Natural killer cell treated with Interleukin-12 subunit alpha and Interleukin-12 subunit beta and Interleukin-15 and Interleukin-18, amount 100 ng/mL, for 72 hours (primary cell): ENCODE measurements around the gene UBC. TPM values are rescaled to one million over a fixed set of nuclear protein-coding genes. Genes with fewer than 3 reads are reported as not detected.
"Not testable (repeated sequence)": the region's sequence is repeated elsewhere in the genome, so short reads cannot be mapped to it uniquely, and the experiment has no call there.

ENCODE experiments used
- ATAC-seq, 2 donors: fragments of 150-1000 bp; cut with Tn5 transposase in 1 of 2; sonication (Bioruptor Pico), chemical (Tn5 transposase) in 1 of 2; 2 replicates each; pipeline ENCODE4 v1.10.0; 2021
- DNase-seq: peaks from one replicate; pipeline ENCODE4 v3.0.0; 2022; ENCODE audit warnings: low spot score
- H3K27ac Mint-ChIP-seq, 2 donors: 1 replicate in 1 of 2; 2 replicates in 1 of 2; pipeline ENCODE4 v1.8.0; 2022; ENCODE audit warnings: mixed read lengths in 2 of 2, mild to moderate bottlenecking in 1 of 2, moderate library complexity in 1 of 2
- H3K27me3 Mint-ChIP-seq, 2 donors: 1 replicate in 1 of 2; 2 replicates in 1 of 2; pipeline ENCODE4 v1.8.0; 2022; ENCODE audit warnings: mixed read lengths in 2 of 2
- H3K36me3 Mint-ChIP-seq: one replicate; pipeline ENCODE4 v1.8.0; 2022; ENCODE audit warnings: mixed read lengths
- H3K4me1 Mint-ChIP-seq, 2 donors: 1 replicate in 1 of 2; 2 replicates in 1 of 2; pipeline ENCODE4 v1.8.0; 2022; ENCODE audit warnings: low read depth in 2 of 2, mixed read lengths in 2 of 2, mild to moderate bottlenecking in 1 of 2
- H3K4me3 Mint-ChIP-seq: one replicate; pipeline ENCODE4 v1.8.0; 2022; ENCODE audit warnings: mixed read lengths
- H3K9me3 Mint-ChIP-seq: 2 replicates; pipeline ENCODE4 v1.8.0; 2022; ENCODE audit warnings: mixed read lengths
- total RNA-seq, 2 donors: library from RNA; stranded (reverse); gene quantifications; one replicate each; pipeline ENCODE4 v1.2.3, GENCODE V29; 2022

UBC gene
- total RNA-seq, 2 donors from 2014 or later, result 691 to 1,324 TPM

- Mint-ChIP-seq H3K27ac (peak overlapping the region; percentile 93 to 98), H3K36me3 (peaks cover 31% of the 10 kb centered on the region), H3K4me3 (peak overlapping the region; percentile 93), H3K27me3 (no peaks in the 10 kb centered on the region), H3K4me1 (peaks cover 70 to 79% of the 10 kb centered on the region in 2 donors), H3K9me3 (no peaks in the 10 kb centered on the region)
- DNase-seq (no peak), ATAC-seq (no peak)
Observed at GRCh38 chr12:124915239-124916236, 1.1 kb upstream of the UBC start.

- Mint-ChIP-seq H3K36me3 (peaks cover 33% of the 10 kb centered on the region), H3K9me3 (no peaks in the 10 kb centered on the region), H3K4me3 (peak overlapping the region; percentile 93), H3K27me3 (no peaks in the 10 kb centered on the region), H3K4me1 (peaks cover 66 to 73% of the 10 kb centered on the region in 2 donors), H3K27ac (peak overlapping the region; percentile 93 to 98)
- peak; percentile 64 to 69 for ATAC-seq
- DNase-seq, result peak; percentile 89
Observed at GRCh38 chr12:124913474-124914391, 717 bp downstream of the UBC start.

GRCh38 chr12:124912529-124913287, 1.7 kb downstream of the UBC start:
- peaks cover 33% of the 10 kb centered on the region for H3K36me3 Mint-ChIP-seq
- peak overlapping the region; percentile 93 to 98 for H3K27ac Mint-ChIP-seq
- not testable (repeated sequence) for H3K9me3 Mint-ChIP-seq, H3K27me3 Mint-ChIP-seq, DNase-seq, ATAC-seq
- peak overlapping the region; percentile 93 for H3K4me3 Mint-ChIP-seq
- peaks cover 60 to 66% of the 10 kb centered on the region in 2 donors for H3K4me1 Mint-ChIP-seq

- H3K4me1 Mint-ChIP-seq, result peaks cover 51 to 57% of the 10 kb centered on the region in 2 donors
- ATAC-seq, result not testable (repeated sequence)
Observed at GRCh38 chr12:124911521-124911920, 2.9 kb downstream of the UBC start.

GRCh38 chr12:124910561-124911478, 3.6 kb downstream of the UBC start:
- peak overlapping the region; percentile 47 to 66 for H3K27ac Mint-ChIP-seq
- peaks cover 52 to 57% of the 10 kb centered on the region in 2 donors for H3K4me1 Mint-ChIP-seq

More at GRCh38 chr12:124911521-124911920, 2.9 kb downstream of the UBC start:
- H3K27me3 Mint-ChIP-seq, H3K9me3 Mint-ChIP-seq, DNase-seq: not testable (repeated sequence)
- H3K36me3 Mint-ChIP-seq, result peaks cover 33% of the 10 kb centered on the region
- H3K4me3 Mint-ChIP-seq, result peak overlapping the region; percentile 56
- peak overlapping the region; percentile 47 to 66 for H3K27ac Mint-ChIP-seq

GRCh38 chr12:124909831-124910560, 4.5 kb downstream of the UBC start:
- ATAC-seq (no peak), DNase-seq (no peak)
- peak overlapping the region; percentile 47 to 66 for H3K27ac Mint-ChIP-seq
- H3K9me3 Mint-ChIP-seq, result no peaks in the 10 kb centered on the region
- H3K4me3 Mint-ChIP-seq, result peak overlapping the region; percentile 56
- H3K27me3 Mint-ChIP-seq, result peaks cover 0 to 3% of the 10 kb centered on the region in 2 donors
- peaks cover 53 to 54% of the 10 kb centered on the region in 2 donors for H3K4me1 Mint-ChIP-seq
- H3K36me3 Mint-ChIP-seq, result peaks cover 33% of the 10 kb centered on the region

More at GRCh38 chr12:124910561-124911478, 3.6 kb downstream of the UBC start:
- no peak for ATAC-seq
- Mint-ChIP-seq H3K4me3 (peak overlapping the region; percentile 56), H3K36me3 (peaks cover 33% of the 10 kb centered on the region), H3K9me3 (no peaks in the 10 kb centered on the region), H3K27me3 (peaks cover 0 to 2% of the 10 kb centered on the region in 2 donors)
- no peak for DNase-seq

GRCh38 chr12:124906606-124907261, 7.7 kb downstream of the UBC start:
- H3K9me3 Mint-ChIP-seq, result no peaks in the 10 kb centered on the region
- peak; percentile 86 for DNase-seq
- no peak overlapping the region for H3K4me3 Mint-ChIP-seq
- H3K36me3 Mint-ChIP-seq, result peaks cover 10% of the 10 kb centered on the region
- H3K27me3 Mint-ChIP-seq, result peaks cover 0 to 3% of the 10 kb centered on the region in 2 donors
- peak; percentile 80 to 86 for ATAC-seq
- peaks cover 31 to 32% of the 10 kb centered on the region in 2 donors for H3K4me1 Mint-ChIP-seq
- peak overlapping the region; percentile 3 to 8 for H3K27ac Mint-ChIP-seq

- no peak overlapping the region for H3K27ac Mint-ChIP-seq
- H3K27me3 Mint-ChIP-seq, result peaks cover 0 to 5% of the 10 kb centered on the region in 2 donors
- no peak overlapping the region for H3K4me3 Mint-ChIP-seq
- H3K4me1 Mint-ChIP-seq, result peaks cover 12 to 14% of the 10 kb centered on the region in 2 donors
- DNase-seq (no peak), ATAC-seq (peak; percentile 58 to 70)
- H3K36me3 Mint-ChIP-seq, result no peaks in the 10 kb centered on the region
- H3K9me3 Mint-ChIP-seq, result no peaks in the 10 kb centered on the region
Observed at GRCh38 chr12:124904306-124905098, 9.9 kb downstream of the UBC start.

GRCh38 chr12:124902916-124903315, 11.5 kb downstream of the UBC start:
- DNase-seq (no peak), ATAC-seq (no peak)
- Mint-ChIP-seq H3K4me3 (no peak overlapping the region), H3K4me1 (peaks cover 22 to 23% of the 10 kb centered on the region in 2 donors), H3K36me3 (no peaks in the 10 kb centered on the region), H3K27ac (no peak overlapping the region), H3K9me3 (no peaks in the 10 kb centered on the region), H3K27me3 (peaks cover 0 to 11% of the 10 kb centered on the region in 2 donors)

- Mint-ChIP-seq H3K27ac (no peak overlapping the region), H3K27me3 (peaks cover 0 to 18% of the 10 kb centered on the region in 2 donors), H3K4me1 (peaks cover 15 to 16% of the 10 kb centered on the region in 2 donors), H3K9me3 (no peaks in the 10 kb centered on the region), H3K4me3 (no peak overlapping the region), H3K36me3 (no peaks in the 10 kb centered on the region)
- ATAC-seq (no peak), DNase-seq (no peak)
Observed at GRCh38 chr12:124901003-124901402, 13.4 kb downstream of the UBC start.
